Jurkat, Clone E6-1 (cell line): ENCODE data around the gene STYXL1. TPM values are rescaled to one million over a fixed set of nuclear protein-coding genes. Genes with fewer than 3 reads are reported as not detected.
"Not testable (repeated sequence)": the region's sequence is repeated elsewhere in the genome, so short reads cannot be mapped to it uniquely, and the experiment has no call there.

ENCODE experiments used
- DNase-seq: peaks from one replicate; pipeline ENCODE4 v3.0.0-alpha.2; 2011; ENCODE audit warnings: low read depth, low spot score
- H3K4me3 ChIP-seq: 2 replicates; pipeline ENCODE4 v1.5.1; 2011; ENCODE audit warnings: mild to moderate bottlenecking, low read length, control low read depth, moderate library complexity
- polyA plus RNA-seq: library from polyadenylated mRNA; unstranded; fragments of >200 nt; gene quantifications from one replicate; pipeline ENCODE4 v1.2.1, GENCODE V29; 2012; ENCODE audit warnings: missing spikeins; ENCODE audit not compliant: insufficient read length, insufficient read depth

Gene STYXL1
- polyA plus RNA-seq: 26.5 TPM

DNA sequence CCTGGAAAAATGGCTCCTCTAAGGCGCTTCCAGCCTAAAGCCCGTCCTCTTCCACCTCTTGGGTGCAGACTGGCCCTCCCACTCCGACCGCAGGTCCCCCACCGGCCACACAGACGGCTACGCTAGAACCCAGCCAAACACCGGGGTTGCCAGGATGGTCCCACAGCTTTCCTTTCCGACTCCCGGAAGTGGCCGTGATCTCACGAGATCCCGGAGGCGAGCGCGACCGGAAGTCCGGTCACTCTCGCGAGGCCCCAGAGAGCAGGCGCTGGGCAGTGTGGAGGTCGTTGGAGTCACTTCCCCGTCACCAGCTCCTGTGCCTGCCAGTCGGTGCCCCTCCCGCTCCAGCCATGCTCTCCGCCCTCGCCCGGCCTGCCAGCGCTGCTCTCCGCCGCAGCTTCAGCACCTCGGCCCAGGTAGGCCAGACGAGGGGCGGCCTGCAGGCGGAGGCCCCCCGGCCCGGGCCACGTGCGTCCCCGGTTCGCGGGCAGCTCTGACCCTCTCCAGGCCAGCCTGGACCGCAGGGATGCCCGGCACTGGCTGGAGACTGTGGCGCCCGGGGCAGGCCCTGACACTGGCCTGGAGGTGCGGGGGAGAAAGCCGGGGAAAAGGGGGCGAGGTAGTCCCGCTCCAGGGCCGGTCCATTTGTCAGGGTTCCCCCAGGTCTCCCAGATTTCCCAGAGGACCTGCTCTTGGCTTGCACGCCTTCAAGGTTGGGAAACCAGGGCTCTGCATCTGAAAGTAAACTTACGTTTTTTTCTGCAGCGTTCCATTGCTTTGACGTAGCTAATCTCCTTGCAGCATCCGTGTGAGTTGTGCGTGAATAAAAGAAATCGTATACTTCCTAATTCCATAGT is at the start of gene STYXL1, which contains the start of gene MDH2:
STYXL1 (minus strand) TSS at position 190 of the 857 bp plus-strand sequence. CDS start 17,477 bp downstream, outside the sequence.
MDH2 (plus strand) TSS at position 296 of the 857 bp plus-strand sequence; CDS start at position 351, 55 bp downstream.
- DNase-seq: peak; percentile 80
- H3K4me3 ChIP-seq: peak within 1 kb of the TSS; percentile 97

GRCh38 chr7:76095908-76096307 is 48.1 kb upstream of the STYXL1 start:
- no peak overlapping the region for H3K4me3 ChIP-seq
- no peak for DNase-seq

DNA sequence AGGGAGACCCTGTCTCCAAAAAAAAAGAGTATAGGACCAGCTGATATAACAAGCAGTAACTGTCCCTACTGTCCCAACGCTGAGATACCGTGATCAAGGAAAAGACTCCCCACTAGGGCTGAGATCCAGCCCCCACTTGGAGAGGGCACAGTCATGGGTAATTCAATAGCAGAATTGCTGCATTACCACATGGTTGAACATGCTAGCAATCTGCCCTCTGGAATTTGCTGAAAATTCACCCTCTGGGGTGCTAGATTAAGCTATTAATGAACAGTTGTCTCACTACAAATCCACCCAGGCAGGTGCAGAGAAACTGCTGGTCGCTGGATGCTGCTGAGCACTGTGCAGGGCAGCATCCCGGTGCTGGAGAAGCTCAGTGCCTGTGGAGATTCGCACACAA is 46.5 kb upstream of the STYXL1 start:
- not testable (repeated sequence) for H3K4me3 ChIP-seq, DNase-seq

- not testable (repeated sequence) for H3K4me3 ChIP-seq, DNase-seq
Measured at GRCh38 chr7:76093531-76093930, 45.7 kb upstream of the STYXL1 start.

DNA sequence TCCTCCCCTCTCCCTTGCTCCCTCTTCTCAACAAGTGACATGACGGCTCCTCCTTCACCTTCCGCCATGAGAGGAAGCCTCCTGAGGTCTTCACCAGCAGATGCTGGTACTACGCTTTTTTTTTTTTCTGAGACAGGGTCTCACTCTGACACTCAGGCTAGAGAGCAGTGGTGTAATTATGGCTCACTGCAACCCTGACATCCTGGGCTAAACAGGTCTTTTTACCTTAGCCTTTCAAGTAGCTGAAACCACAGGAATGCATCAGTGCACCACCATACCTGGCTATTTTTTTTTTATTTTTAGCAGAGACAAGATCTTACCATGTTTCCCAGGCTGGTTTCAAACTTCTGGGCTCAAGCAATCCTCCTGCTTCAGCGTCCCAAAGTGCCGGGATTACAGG is 43.7 kb upstream of the STYXL1 start:
- DNase-seq: no peak
- no peak overlapping the region for H3K4me3 ChIP-seq

- no peak overlapping the region for H3K4me3 ChIP-seq
- no peak for DNase-seq
Measured at GRCh38 chr7:76089865-76090475, 42.2 kb upstream of the STYXL1 start.

DNA sequence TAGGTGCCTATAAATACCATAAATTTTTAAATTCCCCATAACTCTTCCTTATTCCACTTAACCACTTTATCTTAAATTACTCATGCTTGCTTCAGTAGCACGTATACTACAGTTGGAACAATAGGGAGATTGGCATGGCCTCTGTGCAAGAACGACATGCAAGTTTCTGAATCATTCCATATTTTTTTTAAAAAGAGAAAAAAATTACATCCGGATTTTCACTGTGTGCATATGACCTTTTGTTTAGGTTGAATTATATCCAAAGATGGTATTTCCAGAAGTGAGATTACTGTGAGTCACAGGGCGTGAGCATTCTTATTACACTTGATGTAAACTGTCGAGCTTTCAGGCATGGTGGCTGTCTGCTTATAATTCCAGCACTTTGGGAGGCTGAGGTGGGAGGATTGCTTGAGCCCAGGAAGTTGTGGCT is 39.6 kb upstream of the STYXL1 start:
- not testable (repeated sequence) for H3K4me3 ChIP-seq, DNase-seq

- H3K4me3 ChIP-seq: no peak overlapping the region
- no peak for DNase-seq
Measured at GRCh38 chr7:76086070-76086469, 38.3 kb upstream of the STYXL1 start.

DNA sequence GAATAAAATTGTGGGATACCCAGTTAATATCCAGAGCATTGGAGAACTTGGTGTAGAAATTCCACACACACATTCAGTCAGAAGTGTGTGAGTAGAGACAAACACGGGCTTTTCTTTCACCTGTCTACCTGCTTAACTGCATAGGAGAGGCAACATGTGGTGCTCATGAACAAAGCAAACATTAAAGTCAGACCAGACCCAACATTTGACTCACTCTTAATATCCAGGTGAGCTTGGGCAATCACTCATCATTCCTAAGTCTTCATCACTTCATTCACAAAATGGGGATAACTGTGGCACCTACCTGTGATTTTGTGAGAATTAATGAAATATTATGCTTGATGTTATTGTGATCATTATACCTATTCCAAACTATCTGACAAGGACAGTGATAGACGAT is 36.3 kb upstream of the STYXL1 start:
- not testable (repeated sequence) for DNase-seq, H3K4me3 ChIP-seq

DNA sequence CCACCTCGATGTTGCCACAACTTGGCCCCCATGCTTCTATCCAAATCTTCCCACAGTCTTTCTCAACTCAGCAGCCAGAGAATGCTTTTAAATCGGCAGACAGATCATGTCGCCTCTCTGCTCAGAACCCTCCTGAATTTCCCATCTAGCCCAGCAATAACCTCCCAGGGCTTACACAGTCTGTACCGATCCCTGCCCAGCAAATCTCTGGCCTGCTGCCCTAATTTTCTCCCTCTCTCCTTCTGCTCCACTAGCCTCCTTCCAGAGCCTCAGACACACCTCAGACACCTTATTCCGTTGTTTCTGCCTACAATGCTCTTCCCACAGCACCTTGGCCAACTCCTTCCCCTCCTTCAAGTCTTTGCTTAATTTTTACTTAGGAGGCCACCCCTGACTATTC is 32.4 kb upstream of the STYXL1 start:
- no peak overlapping the region for H3K4me3 ChIP-seq
- no peak for DNase-seq

DNA sequence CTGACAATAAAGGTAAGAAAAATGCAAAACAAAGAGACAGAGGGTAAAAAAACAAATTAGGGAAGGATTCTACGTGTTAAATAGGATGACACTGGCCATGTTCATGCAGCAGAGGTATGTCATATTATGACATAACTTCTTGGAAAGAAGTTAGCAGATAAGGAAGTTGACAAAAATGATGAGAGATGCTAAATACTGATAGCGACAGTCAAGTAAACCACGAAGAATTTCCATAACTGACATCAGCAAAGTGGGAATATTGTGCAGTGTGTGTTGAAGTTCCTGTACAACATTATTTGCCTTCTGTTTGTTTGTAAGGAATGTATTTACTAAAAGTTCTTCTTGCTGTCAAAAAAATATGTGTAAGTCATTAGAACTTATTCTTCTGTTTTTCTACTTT is 29.6 kb upstream of the STYXL1 start:
- DNase-seq: no peak
- no peak overlapping the region for H3K4me3 ChIP-seq

GRCh38 chr7:76076995-76077394 is 29.2 kb upstream of the STYXL1 start:
- H3K4me3 ChIP-seq: no peak overlapping the region
- DNase-seq: no peak

DNA sequence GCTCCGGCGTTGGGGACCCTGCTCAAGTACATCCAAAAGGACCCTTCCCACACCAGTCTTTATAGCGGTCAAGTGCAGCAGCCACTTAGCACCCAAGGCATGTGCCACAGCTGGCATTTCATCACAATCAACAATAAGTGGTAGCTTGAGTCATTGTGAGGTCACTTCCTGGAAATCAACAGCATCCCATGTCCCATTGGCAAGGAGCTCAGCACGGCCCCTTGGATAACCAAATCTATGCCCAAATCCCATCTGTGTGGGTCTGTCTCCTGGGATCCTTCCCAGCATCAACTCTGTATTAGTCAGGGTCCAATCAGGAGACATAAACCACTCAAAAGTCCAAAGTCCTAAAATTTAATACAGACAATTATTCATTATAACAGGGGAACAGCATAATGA is 27.2 kb upstream of the STYXL1 start:
- H3K4me3 ChIP-seq: no peak overlapping the region
- DNase-seq: no peak

DNA sequence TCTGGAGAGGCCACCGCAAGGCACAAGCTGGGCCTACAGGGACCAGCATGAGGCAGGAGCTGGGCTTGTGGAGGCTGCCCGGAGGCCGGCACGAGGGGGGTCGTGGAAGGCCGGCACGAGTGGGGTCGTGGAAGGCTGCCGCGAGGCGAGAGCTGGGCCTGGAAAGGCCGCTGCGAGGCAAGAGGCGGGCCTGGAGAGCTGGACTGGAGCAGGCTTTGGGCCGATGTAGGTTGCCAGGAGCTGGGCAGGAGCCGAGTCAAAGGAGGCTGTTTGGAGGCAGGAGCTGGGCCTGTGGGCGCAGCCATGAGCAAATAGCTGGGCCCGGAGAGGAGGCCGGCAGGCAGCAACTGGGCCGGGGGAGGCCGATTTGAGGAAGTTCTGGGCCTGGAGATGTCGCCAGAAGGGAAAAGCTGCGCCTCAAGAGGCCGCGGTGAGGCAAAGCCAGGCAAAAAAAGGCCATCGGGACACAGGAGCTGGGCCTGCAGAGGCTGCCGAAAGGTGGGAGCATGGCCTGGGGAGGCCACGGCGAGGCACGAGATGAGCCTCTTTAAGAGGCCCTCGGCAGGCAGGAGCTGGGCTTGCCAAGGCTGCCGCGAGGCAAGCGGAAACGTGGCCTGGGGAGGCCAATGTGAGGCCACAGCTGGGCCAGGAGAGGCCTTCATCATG is 26.6 kb upstream of the STYXL1 start:
- DNase-seq: no peak
- no peak overlapping the region for H3K4me3 ChIP-seq

DNA sequence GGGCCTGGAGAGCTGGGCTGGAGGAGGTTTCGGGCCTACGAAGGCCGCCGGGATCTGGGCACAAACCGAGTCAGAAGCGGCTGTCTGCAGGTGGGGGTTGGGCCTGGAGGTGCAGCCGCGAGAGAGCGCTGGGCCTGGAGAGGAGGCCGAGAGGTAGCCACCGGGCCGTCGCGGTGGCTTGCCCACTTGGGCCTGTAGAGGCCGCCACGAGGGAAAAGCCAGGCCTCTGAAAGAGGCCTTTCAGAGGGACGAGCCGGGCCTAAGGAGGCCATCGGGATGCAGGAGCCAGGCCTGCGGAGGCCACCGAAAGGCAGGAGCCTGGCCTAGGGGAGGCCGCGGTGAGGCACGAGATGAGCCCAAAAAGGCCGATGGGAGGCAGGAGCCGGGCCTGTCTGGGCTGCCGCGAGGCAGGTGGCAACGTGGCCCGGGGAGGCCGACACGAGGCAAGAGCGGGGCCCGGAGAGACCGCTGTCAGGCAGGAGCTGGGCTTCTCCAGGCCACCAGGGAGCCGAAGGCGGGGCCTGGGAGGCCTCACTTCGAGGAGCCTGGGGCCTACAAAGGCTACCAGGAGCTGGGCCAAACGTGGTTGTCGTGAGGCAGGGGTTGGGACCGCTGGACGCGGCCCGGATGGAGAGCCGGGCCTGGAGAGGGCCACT is 25.7 kb upstream of the STYXL1 start:
- DNase-seq: no peak
- no peak overlapping the region for H3K4me3 ChIP-seq

DNA sequence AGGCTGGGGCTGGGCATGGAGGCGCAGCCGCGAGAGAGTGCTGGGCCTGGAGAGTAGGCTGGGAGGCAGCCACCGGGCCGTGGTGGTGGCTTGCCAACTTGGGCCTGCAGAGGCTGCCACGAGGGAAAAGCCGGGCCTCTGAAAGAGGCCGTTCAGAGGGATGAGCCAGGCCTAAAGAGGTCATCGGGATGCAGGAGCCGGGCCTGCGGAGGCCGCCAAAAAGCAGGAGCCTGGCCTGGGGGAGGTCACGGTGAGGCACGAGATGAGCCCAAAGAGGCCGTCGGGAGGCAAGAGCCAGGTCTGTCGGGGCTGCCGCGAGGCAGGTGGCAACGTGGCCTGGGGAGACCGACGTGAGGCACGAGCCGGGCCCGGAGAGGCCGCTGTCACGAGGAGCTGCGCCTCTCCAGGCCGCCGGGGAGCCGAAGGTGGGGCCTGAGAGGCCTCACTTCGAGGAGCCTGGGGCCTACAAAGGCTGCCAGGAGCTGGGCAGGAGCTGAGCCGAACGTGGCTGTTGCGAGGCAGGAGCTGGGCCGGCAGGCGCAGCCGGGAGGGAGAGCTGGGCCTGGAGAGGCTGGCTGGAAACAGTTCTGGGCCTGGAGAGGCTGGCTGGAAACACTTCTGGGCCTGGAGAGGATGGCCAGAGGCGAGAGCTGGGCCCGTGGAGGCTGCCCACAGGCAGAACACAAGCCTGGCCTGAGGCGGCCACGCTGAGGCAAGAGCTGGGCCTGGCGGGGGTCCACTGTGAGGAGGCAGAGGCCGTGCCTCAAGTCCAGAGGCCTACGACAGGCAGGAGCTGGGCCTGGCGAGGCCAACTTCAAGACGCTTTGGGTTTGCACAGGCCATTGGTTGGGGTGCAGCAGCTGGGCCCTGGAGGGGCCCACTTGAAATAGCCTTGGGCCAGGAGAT is 24.7 kb upstream of the STYXL1 start:
- H3K4me3 ChIP-seq: no peak overlapping the region
- DNase-seq: no peak

DNA sequence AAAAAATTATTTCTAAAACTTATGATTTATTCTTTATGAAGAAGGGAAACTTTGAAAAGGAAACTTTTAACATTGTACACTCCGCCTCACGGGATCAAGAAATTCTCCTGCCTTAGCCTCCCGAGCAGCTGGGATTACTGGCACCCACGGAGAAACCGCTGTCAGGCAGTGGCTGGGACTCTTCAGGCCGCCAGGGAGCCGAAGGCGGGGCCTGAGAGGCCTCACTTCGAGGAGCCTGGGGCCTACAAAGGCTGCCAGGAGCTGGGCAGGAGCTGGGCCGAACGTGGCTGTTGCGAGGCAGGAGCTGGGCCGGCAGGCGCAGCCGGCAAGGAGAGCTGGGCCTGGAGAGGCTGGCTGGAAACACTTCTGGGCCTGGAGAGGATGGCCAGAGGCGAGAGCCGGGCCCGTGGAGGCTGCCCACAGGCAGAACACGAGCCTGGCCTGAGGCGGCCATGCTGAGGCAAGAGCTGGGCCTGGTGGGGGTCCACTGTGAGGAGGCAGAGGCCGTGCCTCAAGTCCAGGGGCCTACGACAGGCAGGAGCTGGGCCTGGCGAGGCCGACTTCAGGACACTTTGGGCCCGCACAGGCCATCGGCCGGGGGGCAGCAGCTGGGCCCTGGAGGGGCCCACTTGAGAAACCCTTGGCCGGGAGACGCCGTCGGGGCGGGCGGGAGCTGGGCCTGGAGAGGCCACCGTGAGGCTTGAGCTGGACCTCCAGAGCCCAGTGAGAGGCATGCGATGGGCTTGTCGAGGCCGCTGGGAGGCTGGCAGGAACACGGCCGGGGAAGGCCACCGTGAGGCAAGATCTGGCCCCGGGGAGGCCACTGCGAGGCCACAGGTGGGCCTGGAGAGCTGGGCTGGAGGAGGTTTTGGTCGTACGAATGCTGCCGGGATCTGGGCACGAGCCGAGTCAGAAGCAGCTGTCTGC is 23.8 kb upstream of the STYXL1 start:
- no peak for DNase-seq
- H3K4me3 ChIP-seq: no peak overlapping the region
